HL-60 (cell line): Measurements from ENCODE around the gene RIN3.

Experiments
- DNase-seq, 2 experiments: peaks; one replicate each; pipeline ENCODE4 v3.0.0-alpha.2; 2010 to 2020; ENCODE audit warnings: low read depth in 1 of 2, low spot score in 1 of 2
- H3K27ac ChIP-seq: fragments of 250-450 bp; sonication (Bioruptor Pico); replicated peaks from 2 replicates; pipeline ENCODE4 v1.5.1; 2020; ENCODE audit warnings: mild to moderate bottlenecking, moderate library complexity
- H3K27me3 ChIP-seq: fragments of 250-450 bp; sonication (Bioruptor Pico); 2 replicates; pipeline ENCODE4 v1.5.1; 2021; ENCODE audit warnings: mild to moderate bottlenecking, moderate library complexity; ENCODE audit not compliant: insufficient read depth, poor library complexity, severe bottlenecking
- H3K4me3 ChIP-seq: replicated peaks from 2 replicates; pipeline ENCODE4 v1.5.1; 2011; ENCODE audit warnings: mild to moderate bottlenecking, control low read depth, low read length; ENCODE audit not compliant: insufficient read depth
- GABPA ChIP-seq: IDR thresholded peaks from 2 replicates; pipeline ENCODE4 v1.6.1; 2012; ENCODE audit warnings: low read depth
- POLR2AphosphoS5 ChIP-seq: IDR thresholded peaks from 2 replicates; pipeline ENCODE4 v1.6.1; 2012; ENCODE audit warnings: low read depth
- REST ChIP-seq: IDR thresholded peaks from 2 replicates; pipeline ENCODE4 v1.6.1; 2012; ENCODE audit warnings: low read depth; ENCODE audit not compliant: insufficient replicate concordance
- SPI1 ChIP-seq: IDR thresholded peaks from 2 replicates; pipeline ENCODE4 v1.6.1; 2012; ENCODE audit warnings: low read depth, mild to moderate bottlenecking, borderline replicate concordance
- TF ChIP-seq, protein P1 (sequence below): IDR thresholded peaks from one replicate; pipeline ENCODE4 v1.5.1; 2011; ENCODE audit warnings: low read length, control low read depth, inconsistent platforms; ENCODE audit not compliant: insufficient read depth

Gene RIN3

GRCh38 chr14:92492258-92492657, 21.3 kb upstream of the RIN3 start:
- TF ChIP-seq, protein P1, sequence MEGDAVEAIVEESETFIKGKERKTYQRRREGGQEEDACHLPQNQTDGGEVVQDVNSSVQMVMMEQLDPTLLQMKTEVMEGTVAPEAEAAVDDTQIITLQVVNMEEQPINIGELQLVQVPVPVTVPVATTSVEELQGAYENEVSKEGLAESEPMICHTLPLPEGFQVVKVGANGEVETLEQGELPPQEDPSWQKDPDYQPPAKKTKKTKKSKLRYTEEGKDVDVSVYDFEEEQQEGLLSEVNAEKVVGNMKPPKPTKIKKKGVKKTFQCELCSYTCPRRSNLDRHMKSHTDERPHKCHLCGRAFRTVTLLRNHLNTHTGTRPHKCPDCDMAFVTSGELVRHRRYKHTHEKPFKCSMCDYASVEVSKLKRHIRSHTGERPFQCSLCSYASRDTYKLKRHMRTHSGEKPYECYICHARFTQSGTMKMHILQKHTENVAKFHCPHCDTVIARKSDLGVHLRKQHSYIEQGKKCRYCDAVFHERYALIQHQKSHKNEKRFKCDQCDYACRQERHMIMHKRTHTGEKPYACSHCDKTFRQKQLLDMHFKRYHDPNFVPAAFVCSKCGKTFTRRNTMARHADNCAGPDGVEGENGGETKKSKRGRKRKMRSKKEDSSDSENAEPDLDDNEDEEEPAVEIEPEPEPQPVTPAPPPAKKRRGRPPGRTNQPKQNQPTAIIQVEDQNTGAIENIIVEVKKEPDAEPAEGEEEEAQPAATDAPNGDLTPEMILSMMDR, result no peak
- TF ChIP-seq POLR2AphosphoS5 (no peak), SPI1 (peak; percentile 60; the same call in 1 of the 2 replicates), REST (no peak)
- no peak overlapping the region; the same call in 1 of the 2 replicates for H3K27ac ChIP-seq

DNA sequence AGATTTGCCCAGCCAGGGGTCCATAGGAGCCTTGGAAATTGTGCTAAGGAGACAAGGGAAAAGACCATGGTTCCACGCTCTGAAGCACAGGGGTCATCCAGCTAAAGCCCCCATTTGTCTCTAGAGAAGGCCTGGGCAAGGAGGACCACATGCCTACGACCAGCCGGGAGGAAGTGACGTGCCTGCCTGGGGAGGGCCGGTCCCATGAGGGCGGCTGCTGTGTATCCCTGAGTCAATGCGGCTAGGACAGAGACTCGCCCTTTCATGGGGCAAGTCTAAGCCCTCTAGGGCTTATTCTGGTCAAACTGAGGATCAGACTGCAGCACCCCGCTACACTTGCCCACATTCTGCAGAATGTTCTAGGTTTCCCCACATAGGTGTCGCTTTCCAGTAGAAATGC, 20.6 kb upstream of the RIN3 start:
- H3K4me3 ChIP-seq, result no peak overlapping the region
- no peaks in the 10 kb centered on the region for H3K27me3 ChIP-seq
- no peak for DNase-seq
- TF ChIP-seq POLR2AphosphoS5 (no peak), REST (no peak), GABPA (no peak), SPI1 (no peak)
- TF ChIP-seq, protein P1, result no peak
- H3K27ac ChIP-seq, result no peak overlapping the region

More at GRCh38 chr14:92492258-92492657, 21.3 kb upstream of the RIN3 start:
- peak in 1 of 2 experiments; percentile 72 for DNase-seq
- Histone ChIP-seq H3K27me3 (no peaks in the 10 kb centered on the region), H3K4me3 (no peak overlapping the region)

DNA sequence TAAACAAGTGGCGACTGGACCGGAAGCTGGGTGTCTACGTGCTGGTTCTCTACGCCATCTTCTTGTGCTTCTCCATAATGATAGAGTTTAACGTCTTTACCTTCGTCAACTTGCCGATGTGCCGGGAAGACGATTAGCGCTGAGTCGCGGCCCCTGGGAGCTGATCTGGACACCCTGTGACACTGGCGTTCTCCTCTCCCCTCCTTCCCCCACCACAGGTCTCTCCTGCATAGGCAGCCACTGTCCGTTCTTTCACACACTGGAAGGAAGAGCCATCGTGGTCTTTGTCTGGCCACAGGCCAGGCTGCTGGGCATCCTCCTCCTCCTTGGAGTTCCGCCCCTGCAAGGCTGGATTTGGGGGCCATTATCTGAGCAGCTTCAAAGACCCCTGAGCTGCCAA, 20.1 kb upstream of the RIN3 start:
- no peak overlapping the region for H3K27ac ChIP-seq
- TF ChIP-seq REST (no peak), GABPA (no peak), SPI1 (no peak), POLR2AphosphoS5 (no peak)
- TF ChIP-seq, protein P1, result no peak
- DNase-seq, result no peak
- H3K27me3 ChIP-seq, result no peaks in the 10 kb centered on the region
- no peak overlapping the region for H3K4me3 ChIP-seq
